ENCODE measurements around the gene CBARP. TPM values are rescaled to one million over a fixed set of nuclear protein-coding genes. Genes with fewer than 3 reads are reported as not detected.

The CBARP gene
- total and polyA plus RNA-seq, 2 of the 13 experiments (the other 11 are each of a cell fraction or from before 2014, with no cell fraction given): 1.2 to 1.4 TPM

GRCh38 chr19:1269478-1270212 is 31.8 kb upstream of the CBARP start (continued):
- TF ChIP-seq DBP (CRISPR knock-in tag; IDR thresholded peaks at IDR 0.05; ENCODE audit: not compliant biosample characterization): no peak
- peak; percentile 74; the same call in 1 of the 2 replicates for TF ChIP-seq AKAP8 (CRISPR knock-in tag; IDR thresholded peaks at IDR 0.05)
- no peak for TF ChIP-seq HOXA7 (CRISPR knock-in tag; IDR thresholded peaks at IDR 0.05)
- peak; percentile 88 for TF ChIP-seq ATF7-NPFF (CRISPR knock-in tag; IDR thresholded peaks at IDR 0.05; ENCODE audit: low read depth)
- TF ChIP-seq ZNF44 (CRISPR knock-in tag; IDR thresholded peaks at IDR 0.05): no peak
- TF ChIP-seq SMARCE1 (IDR thresholded peaks at IDR 0.05; ENCODE audit: borderline replicate concordance): no peak
- TF ChIP-seq GMEB1 (CRISPR knock-in tag; IDR thresholded peaks at IDR 0.05; ENCODE audit: borderline replicate concordance): peak; percentile 33; the same call in 1 of the 2 replicates
- 0 out of 2 replicates have a peak, but pooled peaks have one; percentile 24 for TF ChIP-seq CSRNP2 (CRISPR knock-in tag; conservative IDR thresholded peaks at IDR 0.05; ENCODE audit: low read depth)
- TF ChIP-seq AHR (CRISPR knock-in tag; IDR thresholded peaks at IDR 0.05): 0 out of 2 replicates have a peak, but pooled peaks have one; percentile 34
- no peak for TF ChIP-seq SKI (IDR thresholded peaks at IDR 0.05; ENCODE audit: partially characterized antibody)
- TF ChIP-seq ATAD3A (CRISPR knock-in tag; IDR thresholded peaks at IDR 0.05): no peak
- no peak for TF ChIP-seq NONO (IDR thresholded peaks at IDR 0.05)
- no peak for TF ChIP-seq NONO (CRISPR knock-in tag; conservative IDR thresholded peaks at IDR 0.05)
- peak; percentile 85; the same call in 2 of the 3 replicates for TF ChIP-seq MXI1 (IDR thresholded peaks at IDR 0.05; ENCODE audit: borderline replicate concordance, low read depth, low read length)
- peak; percentile 15; the same call in 1 of the 2 replicates for TF ChIP-seq KLF6 (CRISPR knock-in tag; IDR thresholded peaks at IDR 0.05)
- no peak for TF ChIP-seq ZNF710 (CRISPR knock-in tag; IDR thresholded peaks at IDR 0.05; ENCODE audit: borderline replicate concordance)
- TF ChIP-seq FOSL2 (CRISPR knock-in tag; IDR thresholded peaks at IDR 0.05): no peak
- no peak for TF ChIP-seq ZNF761 (CRISPR knock-in tag; conservative IDR thresholded peaks at IDR 0.05)
- no peak for TF ChIP-seq ZUFSP (CRISPR knock-in tag; IDR thresholded peaks at IDR 0.05; ENCODE audit: borderline replicate concordance)
- TF ChIP-seq ZKSCAN1 (IDR thresholded peaks at IDR 0.05; ENCODE audit: low read length): no peak
